NOMO-1 treated with DMSO at 0.1 percent for 48 hours (cell line): ENCODE data around the gene PCDH19.
A peak's percentile ranks its signal among the peaks of the same experiment; 100 is the strongest.

ENCODE experiments used
- DNase-seq: peaks from one replicate; lab custom pipeline; 2025; ENCODE audit not compliant: unreplicated experiment; lab: John Stamatoyannopoulos, UW

Gene PCDH19

GRCh38 chrX:100405424-100405823 is 4.6 kb downstream of the PCDH19 start:
- no peak for DNase-seq

- DNase-seq = no peak
These were observed 5.2 kb downstream of the PCDH19 start for GRCh38 chrX:100404851-100405250.

GRCh38 chrX:100395781-100396180 is 14.3 kb downstream of the PCDH19 start:
- DNase-seq = no peak

GRCh38 chrX:100381619-100382018 is 28.5 kb downstream of the PCDH19 start:
- peak; percentile 63 for DNase-seq

GRCh38 chrX:100379388-100379986 is 30.6 kb downstream of the PCDH19 start:
- no peak for DNase-seq

- DNase-seq = no peak
These were observed 32.2 kb downstream of the PCDH19 start for GRCh38 chrX:100377826-100378225.

- no peak for DNase-seq
These were observed 33.5 kb downstream of the PCDH19 start for GRCh38 chrX:100376576-100376975.

GRCh38 chrX:100373673-100374072 is 36.4 kb downstream of the PCDH19 start:
- no peak for DNase-seq

GRCh38 chrX:100368167-100368566 is 41.9 kb downstream of the PCDH19 start:
- DNase-seq = no peak

GRCh38 chrX:100363896-100364295 is 46.2 kb downstream of the PCDH19 start:
- DNase-seq = no peak

GRCh38 chrX:100358766-100359165 is 51.3 kb downstream of the PCDH19 start:
- DNase-seq = no peak

- no peak for DNase-seq
These were observed 53.6 kb downstream of the PCDH19 start for GRCh38 chrX:100356351-100356896.

GRCh38 chrX:100355680-100356079 is 54.4 kb downstream of the PCDH19 start:
- DNase-seq = no peak

GRCh38 chrX:100353326-100353725 is 56.7 kb downstream of the PCDH19 start:
- no peak for DNase-seq

GRCh38 chrX:100350704-100351489 is 59.2 kb downstream of the PCDH19 start:
- no peak for DNase-seq

- no peak for DNase-seq
These were observed 60.7 kb downstream of the PCDH19 start for GRCh38 chrX:100349391-100349790.

GRCh38 chrX:100341142-100341510 is 68.9 kb downstream of the PCDH19 start:
- no peak for DNase-seq

- DNase-seq = no peak
These were observed 69.5 kb downstream of the PCDH19 start for GRCh38 chrX:100340491-100341141.

- DNase-seq = no peak
These were observed 81.7 kb downstream of the PCDH19 start for GRCh38 chrX:100328351-100328750.

- no peak for DNase-seq
These were observed 90.4 kb downstream of the PCDH19 start for GRCh38 chrX:100319716-100320115.

- no peak for DNase-seq
These were observed 93.1 kb downstream of the PCDH19 start for GRCh38 chrX:100316987-100317386.

GRCh38 chrX:100315566-100315965 is 94.5 kb downstream of the PCDH19 start:
- DNase-seq = no peak
